NCI-H748 (cell line): ENCODE measurements around the gene RPS6KL1.

Experiments
- DNase-seq: peaks from one replicate; lab custom pipeline; 2025; ENCODE audit not compliant: unreplicated experiment; lab: John Stamatoyannopoulos, UW

The RPS6KL1 gene

DNA sequence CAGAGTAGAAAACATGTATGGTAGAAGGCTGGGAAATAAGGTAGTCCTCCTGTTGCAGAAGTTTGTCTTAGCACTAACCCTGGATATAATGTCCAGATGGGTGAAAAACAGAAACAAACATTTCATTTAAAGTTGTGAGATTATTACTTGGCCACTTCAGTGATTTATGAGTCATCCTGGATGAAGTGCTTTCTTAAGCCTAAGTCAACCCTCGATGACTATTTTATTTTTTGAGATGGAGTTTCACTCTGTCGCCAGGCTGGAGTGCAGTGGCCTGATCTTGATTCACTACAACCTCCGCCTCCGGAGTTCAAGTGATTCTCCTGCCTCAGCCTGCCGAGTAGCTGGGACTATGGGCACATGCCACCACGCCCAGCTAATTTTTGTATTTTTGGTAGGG is 31.2 kb downstream of the RPS6KL1 start:
- DNase-seq, result no peak

DNA sequence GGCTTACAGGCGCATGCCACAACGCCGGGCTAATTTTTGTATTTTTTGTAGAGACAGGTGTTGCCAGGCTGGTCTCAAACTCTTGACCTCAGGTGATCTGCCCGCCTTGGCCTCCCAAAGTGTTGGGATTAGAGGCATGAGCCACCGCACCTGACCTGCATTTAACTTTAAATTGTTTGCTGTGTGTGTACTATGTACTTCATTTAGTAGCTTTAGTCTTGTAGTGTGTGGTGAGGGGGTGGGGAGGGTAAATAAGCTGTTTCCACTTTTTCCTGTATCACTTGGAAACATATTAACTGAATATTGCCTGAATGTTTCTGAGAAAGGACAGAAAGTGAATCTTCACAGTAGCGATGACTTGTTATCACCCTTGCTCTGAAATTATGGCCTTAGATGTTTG is 32.8 kb downstream of the RPS6KL1 start:
- no peak for DNase-seq

DNA sequence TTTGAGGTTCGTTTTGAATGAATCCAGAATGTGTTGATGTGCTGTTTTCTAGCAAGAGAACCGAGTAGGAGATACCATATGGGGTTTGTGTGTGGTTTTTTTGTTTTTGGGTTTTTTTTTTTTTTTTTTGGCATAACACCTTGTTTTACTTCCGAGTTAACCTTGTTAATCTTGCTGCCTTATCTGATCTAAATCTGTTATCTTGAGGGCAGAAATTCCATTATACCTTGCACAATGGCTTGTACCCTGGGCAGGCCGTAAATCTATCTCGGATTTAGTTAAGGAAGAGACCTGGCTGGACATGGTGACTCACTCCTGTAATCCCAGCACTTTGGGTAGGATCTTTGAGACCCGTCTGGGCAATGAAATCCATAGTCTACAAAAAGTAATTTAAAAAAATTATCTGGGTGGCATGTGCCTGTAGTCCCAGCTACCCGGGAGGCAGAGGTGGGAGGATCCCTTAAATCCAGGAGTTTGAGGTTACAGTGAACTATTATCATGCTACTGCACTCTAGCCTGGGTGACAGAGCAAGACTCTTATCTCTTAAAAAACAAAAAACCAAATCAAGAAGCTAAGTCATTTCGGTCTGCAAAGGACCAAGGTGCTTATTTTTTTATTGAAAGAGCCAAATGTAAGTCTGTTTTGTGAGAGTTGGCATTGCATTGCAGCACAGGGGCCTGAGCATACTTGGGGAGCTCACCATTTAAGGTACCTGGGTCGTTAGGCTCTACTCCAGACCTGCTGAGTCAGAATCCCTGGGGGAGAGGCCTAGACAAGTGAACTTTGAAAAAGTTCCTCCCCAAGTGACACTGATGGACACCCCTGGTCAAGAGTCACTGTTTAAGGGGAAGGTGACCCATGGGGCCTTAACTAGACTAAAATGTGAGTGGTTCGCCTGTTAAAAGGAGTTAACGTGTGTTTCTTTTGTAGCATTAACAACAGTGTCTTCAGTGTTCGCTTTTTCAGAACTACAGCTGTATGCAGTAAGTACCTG is 34.6 kb downstream of the RPS6KL1 start:
- DNase-seq, result no peak

DNA sequence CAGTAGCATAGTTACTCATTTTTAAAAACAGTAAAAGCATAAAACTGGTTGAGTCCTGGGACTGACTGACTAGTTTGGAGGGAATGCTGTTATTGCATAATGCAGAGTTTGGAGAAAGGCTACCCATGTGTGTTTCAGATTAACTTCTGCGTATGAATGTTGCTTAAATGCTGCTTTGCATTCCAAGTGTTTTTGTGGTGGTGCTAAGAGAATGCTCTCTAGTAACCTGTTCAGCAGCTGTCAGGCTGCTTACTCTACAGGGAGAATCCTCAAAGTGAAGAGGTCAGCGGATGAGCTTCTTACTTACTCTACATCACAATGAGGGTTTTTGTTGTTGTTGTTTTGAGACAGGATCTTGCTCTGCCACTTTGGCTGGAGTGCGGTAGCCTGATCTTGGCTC is 37.1 kb downstream of the RPS6KL1 start:
- DNase-seq, result no peak

DNA sequence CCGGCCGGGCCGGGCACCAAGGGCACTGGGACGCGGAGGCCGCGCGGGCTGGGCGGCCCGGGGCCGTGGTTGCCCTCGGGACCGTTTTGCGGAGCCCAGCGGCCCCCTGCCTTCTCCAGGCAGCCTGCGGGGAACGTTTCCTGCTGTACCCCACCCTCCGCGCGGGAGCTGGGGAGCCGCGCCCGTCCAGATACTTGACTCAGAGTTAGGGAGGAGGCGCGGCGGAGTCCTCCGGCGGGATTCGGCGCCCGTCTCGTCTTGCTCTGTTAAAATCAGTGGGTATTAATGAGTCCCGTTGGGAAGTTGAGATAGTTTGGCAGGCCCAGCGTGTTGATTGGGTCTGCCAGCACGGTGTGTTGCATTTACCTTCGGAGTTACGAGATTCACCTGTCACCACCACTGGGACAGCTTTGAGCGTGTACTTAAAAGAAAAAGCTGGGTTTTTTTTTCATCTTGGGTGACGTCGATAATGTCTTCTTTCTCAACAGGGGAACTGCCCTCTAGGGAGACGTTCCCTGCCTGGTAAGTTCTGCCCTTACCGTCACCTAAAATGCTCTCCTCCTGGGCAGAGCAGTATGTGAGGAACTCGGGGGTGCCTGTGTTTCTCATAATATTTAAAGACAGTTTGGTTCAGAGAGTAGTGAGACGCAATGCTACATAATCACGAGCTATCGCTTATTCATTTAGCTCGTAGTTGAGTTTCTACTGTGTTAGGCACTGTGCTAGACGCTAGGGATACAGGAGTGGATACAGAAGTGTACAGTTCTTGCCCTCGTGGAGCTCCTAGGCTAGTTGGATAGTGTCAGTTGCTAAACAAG is 40.7 kb downstream of the RPS6KL1 start:
- peak; percentile 49 for DNase-seq

DNA sequence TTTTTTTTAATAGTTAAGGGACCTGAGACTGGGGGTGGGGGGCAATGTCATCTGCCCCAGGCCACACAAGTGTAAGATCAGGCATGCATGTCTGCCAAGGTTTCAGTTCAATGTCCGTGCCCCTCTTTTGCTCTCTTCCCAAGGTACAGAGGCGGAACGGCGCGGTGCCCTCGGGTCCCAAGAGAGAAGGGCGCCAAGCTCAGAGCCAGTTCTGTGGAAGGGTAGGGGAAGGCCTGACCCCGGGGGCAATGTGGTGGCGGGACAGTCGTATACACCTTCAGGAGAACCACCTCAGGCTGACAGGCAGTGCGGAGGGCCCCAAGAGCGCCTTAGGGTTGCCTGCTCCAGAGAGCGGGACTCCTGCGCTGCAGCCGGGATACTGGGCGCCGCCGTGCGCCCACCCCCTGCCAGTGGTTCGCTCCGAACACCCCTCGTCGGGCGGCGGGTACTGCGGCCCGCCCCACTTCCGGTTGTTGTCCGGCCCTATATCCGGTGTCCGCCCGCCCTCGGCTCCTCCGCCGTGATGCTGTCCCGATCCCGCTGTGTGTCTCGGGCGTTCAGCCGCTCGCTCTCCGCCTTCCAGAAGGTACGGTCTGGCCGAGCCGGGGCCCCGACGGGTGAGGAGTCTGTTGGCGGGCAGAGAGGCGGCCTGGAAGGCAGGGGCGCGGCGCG is 41.5 kb downstream of the RPS6KL1 start, which contains the start of gene DLST:
Gene DLST (plus strand): TSS at position 486 of the 672 bp plus-strand sequence. CDS start 38 bp downstream, at position 524.
- peak; percentile 87 for DNase-seq

DNA sequence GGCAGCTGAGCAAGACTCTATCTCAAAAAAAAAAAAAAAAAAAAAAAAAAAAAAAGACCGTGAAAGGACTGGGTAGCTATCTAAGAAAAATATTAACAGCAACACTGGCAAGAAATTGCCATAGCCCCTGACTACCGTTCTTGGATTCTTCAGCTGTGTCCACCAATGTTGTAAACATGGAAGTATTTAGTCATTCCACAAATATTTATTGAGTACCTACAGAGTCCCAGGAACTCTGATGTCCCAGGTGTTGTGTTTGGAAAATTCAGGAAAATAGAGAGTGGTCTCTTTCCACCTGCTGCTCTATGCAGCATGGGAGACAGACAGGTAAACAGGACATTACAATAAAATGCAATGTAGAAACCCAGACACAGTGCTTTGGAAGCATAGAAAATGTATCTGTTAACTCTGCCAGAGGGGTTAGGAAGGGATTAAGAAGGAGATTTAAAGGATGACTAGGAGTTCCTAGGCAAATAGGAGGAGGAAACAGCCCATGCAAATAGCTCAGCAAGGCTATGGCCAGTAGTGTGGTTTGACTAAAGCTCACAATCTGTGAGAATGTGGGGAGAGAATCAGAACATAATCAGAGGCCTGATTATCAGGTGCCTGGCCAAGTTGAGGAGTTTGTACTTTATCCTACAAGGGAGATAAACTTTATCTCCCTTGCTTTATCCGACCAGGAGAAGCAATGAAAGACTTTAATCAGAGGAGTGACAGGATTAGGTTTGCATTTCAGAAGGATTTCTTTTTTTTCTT is 43.5 kb downstream of the RPS6KL1 start:
- no peak for DNase-seq

DNA sequence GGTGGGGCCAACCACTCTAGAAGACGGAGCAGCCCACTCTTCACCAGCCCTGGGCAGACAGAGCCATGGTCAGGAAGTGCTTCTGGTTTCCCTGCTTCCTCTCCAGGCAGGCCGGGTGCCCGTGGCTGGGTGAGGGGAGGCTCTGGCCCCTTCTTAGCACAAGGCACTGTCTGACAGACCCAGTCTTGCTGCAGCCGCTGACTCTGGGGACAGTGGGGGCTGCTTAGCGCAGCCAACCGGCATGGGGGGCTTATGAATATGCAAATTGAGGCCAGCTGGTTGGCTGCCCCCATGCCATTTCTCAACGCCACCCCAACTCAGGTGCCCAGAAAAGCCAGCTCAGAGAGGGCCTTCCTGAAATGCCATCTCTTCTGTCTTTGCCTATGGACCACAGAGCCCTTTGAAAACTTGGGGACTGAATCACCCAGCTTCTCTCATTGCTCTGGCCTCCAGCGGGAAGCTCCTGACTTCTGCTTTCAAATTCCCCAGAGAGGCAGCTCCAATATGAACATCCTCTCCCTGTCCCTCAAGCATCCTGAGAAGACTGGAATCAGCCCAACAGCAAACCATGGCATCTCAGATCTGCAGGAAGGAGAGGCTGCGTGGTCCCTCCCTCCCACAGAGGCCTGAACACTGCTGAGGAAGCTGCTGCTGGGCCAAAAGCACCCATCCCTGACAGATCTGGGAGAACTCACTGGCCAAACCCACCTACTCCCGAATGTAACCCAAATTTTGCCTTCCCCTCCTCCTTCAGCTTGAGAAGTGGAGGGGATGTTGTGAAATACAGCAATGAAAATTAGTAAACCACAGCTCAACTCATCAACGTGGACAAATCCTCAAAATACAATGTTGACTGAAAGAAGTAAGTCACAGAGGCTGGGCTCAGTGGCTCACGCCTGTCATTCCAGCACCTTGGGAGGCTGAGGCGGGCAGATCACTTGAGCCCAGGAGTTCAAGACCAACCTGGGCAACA is 46.8 kb downstream of the RPS6KL1 start, which contains the start of gene PROX2:
Gene PROX2 (minus strand): TSS at position 205 of the 973 bp plus-strand sequence. CDS start 12,311 bp downstream, outside the sequence.
- no peak for DNase-seq

DNA sequence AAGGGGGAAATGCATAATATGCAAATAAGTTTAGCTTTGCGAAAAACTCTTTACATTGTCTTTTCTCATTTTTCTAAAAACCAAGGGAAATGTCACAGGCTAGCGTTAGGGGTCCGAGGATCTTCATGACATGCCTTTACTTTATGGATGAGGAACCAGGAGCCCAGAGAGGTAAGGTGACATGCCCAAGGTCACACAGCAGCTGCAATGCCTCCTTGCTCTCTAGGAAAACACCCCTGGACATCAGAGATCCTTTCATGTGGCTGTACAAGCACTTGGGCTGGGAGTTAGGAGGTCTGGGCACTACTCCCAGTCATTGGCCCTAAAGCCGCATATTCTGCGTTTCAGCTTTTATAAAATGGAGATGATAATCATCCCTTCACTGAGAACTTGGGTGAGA is 47.9 kb downstream of the RPS6KL1 start:
- no peak for DNase-seq

DNA sequence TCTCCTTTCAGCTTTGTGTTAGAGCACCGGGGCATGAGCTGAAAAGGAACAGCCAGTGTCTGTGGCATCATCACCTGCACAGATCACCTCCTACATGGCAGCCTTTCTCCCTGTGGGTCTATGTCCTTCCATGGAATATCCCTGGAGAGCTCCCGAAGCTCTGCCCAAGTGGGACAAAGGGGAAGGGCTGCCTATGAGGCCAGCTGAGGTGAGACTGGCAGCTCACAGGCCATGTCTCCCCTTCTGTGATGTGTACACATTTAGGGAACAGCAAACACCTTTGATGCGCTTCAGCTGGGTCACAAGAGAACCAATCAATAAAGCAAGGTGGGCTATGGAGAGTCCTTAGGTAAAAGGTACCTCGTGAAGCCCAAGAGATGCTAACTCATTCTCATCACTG is 51.2 kb downstream of the RPS6KL1 start:
- DNase-seq, result no peak

DNA sequence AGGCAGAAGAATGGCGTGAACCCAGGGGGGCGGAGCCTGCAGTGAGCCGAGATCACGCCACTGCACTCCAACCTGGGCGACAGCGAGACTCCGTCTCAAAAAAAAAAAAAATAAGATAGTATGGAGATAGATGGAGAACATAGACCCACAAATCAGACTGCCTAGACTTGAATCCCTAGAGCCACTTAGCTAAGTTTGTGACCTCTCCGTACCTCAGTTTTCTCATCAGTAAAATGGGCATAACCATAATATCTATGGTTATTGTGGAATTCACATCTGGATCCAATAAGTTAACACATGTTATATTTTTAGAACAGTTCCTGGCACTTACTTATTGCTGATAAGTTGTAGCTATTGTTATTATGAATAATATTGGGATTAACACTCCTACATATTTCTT is 54.3 kb downstream of the RPS6KL1 start:
- no peak for DNase-seq

DNA sequence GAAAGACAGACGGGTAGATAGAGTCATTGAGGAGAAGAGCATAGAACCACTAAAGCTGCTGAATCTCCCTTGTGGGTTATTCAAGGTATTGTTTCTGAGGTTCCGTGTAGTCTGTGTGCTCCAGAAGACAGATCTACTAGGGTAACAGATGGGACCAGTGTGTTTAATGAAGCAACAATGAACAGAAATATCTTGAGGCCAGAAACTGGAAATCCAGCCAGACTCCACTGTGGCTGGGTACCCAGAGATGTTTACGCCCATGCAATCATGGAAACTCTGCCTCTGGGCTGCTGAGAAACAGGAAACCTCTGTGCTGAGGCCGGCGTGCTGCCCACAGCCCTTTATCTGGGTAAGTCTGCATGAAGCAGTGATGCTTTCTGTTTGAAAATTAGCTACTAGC is 55.4 kb downstream of the RPS6KL1 start:
- DNase-seq, result no peak

DNA sequence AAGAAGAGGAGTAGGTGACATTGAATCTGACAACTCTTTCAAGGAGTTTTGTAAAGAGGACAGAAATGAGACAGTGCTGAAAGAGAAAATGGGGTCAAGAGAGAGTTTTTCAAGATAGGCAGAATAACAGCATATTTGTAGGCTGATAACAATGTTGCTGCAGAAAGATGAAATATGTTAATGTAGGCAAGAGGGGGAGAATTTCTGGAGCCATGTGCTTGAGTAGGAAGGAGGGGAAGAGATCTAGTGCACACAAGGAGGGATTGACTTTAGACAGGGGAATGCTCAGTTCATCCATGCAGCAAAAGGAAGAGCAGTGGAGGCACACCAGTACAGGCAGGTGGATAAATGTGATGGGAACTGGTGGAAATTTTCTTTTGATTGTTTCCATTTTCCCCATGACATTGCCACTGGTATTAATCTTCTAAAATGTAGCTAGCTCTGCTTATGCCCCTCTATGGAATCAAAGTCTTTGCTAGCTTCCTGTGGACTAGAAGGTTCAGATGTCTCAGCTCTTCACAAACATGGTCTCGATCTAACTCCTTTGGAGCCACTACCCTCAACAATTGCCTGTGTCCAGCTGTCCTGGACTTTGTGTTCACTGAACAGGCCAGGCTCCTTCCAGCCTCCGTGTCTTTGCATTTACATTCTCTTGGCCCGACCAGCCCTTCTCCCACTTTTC is 56.2 kb downstream of the RPS6KL1 start:
- DNase-seq, result no peak

DNA sequence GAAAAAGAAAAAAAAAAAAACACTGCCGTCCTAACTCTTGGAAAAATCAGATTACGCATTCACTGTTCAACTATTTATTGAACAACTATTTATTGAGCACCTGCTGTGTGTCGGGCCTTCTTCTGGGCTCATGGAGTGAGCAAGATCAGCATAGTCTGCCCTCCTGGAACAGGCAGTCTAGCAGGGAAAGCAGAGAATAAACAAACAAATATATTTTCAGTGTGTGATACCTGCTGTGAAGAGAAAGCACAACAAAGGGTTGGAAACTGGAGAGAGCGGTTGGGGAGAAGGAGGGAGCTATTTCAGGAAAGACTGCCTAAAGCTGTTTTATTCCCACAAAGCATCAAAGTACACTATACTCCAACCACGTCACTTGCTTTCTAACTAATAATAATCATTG is 57.9 kb downstream of the RPS6KL1 start:
- DNase-seq, result no peak

DNA sequence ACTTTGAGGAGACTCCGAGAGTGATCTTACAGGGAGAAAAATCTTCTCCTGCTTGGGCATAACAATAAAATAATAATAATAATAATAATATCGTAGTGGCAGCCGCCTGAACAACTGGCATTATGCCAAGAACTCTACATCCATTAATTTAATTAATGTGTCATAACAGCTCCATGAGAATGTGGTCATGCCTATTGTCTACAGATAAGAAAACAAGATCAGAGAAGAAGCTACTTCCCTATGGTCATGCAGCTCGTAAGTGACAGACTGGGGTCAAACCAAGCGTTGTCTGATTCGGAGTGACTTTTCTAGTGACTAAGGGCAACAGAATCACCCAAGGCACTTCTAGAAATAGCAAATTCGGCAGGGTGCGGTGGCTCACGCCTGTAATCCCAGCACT is 58.9 kb downstream of the RPS6KL1 start:
- no peak for DNase-seq

DNA sequence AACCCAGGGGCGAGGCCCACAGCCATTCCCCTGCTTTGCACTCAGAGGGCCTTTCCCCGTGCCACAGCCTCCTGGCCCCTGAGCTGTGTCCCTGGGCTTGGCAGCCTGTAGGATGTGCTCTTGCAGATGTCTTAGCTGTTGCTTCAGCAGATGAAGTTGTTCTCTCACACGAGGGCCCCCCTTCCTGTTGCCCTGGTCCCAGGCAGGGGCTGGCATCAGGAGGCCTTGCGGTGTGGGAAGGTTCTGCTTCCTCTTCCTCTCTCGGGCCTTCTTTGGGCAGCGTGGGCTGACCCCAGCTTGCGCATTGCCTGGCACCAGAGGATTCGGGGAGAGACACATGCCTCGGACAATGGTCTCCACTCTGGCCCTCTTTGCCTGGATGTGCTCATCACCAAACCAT is 59.8 kb downstream of the RPS6KL1 start:
- DNase-seq, result no peak

DNA sequence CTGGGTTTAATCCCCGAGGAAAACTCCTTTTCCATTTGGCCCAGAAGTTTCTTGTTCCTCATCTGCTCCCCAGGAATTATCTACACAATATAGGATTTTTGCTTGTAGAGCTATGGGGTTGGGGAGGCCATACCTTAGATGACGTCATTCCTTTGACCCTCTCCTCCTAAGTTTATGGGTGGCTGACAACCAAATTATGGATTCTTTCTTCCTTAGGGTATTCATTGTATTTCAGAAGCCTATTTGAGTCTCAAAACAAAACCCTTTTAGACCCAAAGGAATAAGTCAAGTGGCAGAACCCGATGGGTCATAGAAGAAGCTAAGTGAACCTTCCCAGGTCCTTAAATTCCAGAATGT is 61.3 kb downstream of the RPS6KL1 start:
- no peak for DNase-seq

DNA sequence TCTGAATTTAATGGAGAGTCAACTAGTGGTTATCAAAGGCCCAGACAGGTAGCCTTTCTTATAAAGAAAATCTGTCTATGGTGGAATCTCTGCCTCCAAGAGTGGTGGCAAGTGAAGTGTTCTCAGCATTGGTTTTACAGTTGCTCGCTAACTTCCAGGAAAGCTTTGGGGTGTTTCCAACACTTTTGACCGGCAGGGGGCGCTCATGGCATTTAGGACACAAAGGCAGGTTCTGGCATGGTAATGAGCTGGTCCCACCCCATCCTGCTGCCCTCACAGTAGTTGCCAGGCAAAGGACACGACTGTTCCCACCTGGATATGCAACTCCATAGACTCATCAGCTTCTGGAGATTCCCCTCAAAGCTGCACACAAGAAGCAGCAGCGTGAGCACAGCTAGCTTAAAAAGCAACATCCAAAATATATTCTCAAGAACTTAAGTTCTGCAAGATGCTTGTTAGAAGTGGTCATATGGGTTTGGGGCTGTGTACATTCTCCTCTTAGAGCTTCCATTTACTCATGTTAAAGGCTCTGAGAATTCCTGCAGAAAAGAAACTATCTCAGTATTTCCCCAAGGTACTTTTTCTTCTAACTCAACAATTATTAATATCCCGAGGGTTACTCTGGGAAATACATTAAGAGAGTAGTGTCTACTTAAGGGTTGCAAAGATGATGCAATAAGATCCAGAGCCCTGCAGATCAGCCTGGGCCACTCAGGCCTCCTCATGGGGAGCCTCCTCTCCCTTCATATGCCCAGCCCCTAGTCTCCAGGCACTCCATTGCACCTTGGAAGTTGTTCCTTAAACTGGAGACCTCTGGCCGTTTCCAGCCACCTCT is 61.9 kb downstream of the RPS6KL1 start:
- DNase-seq, result peak; percentile 82
